Measurements from ENCODE around the gene ZNF365.

ZNF365 gene

DNA sequence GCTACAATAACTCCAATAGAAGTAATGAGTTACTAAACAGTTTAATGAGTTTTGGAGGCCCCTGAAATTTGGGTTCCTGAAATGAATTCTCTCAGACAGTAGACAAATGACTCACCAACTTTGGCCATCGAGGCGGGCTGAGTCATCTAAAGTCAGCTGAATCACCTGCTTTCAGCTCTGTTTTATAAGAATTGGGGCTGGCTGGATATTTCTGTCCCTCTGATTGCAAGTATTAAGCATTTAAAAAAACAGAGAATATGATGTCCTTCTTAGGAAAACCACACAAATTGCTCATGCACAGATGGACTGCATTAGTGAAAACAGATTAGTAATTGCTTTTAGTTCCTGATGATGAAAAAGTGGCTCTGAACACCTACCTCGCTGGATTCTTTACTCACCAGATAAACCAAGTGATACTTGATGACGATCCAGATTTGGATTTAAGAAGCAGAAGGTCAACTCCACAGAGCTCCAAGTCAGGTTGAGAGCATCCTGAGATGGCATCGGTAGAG is 59.1 kb downstream of the ZNF365 start:
- TF ChIP-seq, protein P1, sequence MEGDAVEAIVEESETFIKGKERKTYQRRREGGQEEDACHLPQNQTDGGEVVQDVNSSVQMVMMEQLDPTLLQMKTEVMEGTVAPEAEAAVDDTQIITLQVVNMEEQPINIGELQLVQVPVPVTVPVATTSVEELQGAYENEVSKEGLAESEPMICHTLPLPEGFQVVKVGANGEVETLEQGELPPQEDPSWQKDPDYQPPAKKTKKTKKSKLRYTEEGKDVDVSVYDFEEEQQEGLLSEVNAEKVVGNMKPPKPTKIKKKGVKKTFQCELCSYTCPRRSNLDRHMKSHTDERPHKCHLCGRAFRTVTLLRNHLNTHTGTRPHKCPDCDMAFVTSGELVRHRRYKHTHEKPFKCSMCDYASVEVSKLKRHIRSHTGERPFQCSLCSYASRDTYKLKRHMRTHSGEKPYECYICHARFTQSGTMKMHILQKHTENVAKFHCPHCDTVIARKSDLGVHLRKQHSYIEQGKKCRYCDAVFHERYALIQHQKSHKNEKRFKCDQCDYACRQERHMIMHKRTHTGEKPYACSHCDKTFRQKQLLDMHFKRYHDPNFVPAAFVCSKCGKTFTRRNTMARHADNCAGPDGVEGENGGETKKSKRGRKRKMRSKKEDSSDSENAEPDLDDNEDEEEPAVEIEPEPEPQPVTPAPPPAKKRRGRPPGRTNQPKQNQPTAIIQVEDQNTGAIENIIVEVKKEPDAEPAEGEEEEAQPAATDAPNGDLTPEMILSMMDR (IDR thresholded peaks at IDR 0.05) = no peak
- no peaks in the 10 kb centered on the region for H3K36me3 ChIP-seq (ENCODE audit: control insufficient read depth, insufficient read depth, low read length)
- no peak overlapping the region for H3K9ac ChIP-seq
- H3K4me2 ChIP-seq (ENCODE audit: low read length) = no peak overlapping the region
- no peak overlapping the region for H3K4me3 ChIP-seq (ENCODE audit: low read depth, low read length)
- no peaks in the 10 kb centered on the region for H3K4me1 ChIP-seq
- H3K9me3 ChIP-seq (ENCODE audit: control insufficient read depth, low read length) = no peaks in the 10 kb centered on the region
- no peak overlapping the region for H3K27ac ChIP-seq
- H3K27me3 ChIP-seq (ENCODE audit: control insufficient read depth, insufficient read depth, low read length) = no peaks in the 10 kb centered on the region
- H3K79me2 ChIP-seq = no peaks in the 10 kb centered on the region
- H2AFZ ChIP-seq = no peak overlapping the region

- H3K4me2 ChIP-seq (ENCODE audit: low read length) = no peak overlapping the region
- H3K9ac ChIP-seq = no peak overlapping the region
- no peak overlapping the region for H3K27ac ChIP-seq
- H3K9me3 ChIP-seq (ENCODE audit: control insufficient read depth, low read length) = no peaks in the 10 kb centered on the region
- no peaks in the 10 kb centered on the region for H3K36me3 ChIP-seq (ENCODE audit: control insufficient read depth, insufficient read depth, low read length)
- H3K27me3 ChIP-seq (ENCODE audit: control insufficient read depth, insufficient read depth, low read length) = no peaks in the 10 kb centered on the region
- no peaks in the 10 kb centered on the region for H3K4me1 ChIP-seq
- H2AFZ ChIP-seq = no peak overlapping the region
- no peaks in the 10 kb centered on the region for H3K79me2 ChIP-seq
- H3K4me3 ChIP-seq (ENCODE audit: low read depth, low read length) = no peak overlapping the region
- TF ChIP-seq, protein P1 (IDR thresholded peaks at IDR 0.05) = no peak
Measured at GRCh38 chr10:62433901-62434300, 59.7 kb downstream of the ZNF365 start.

- Histone ChIP-seq H3K4me2 (ENCODE audit: low read length) (no peak overlapping the region), H3K4me1 (no peaks in the 10 kb centered on the region), H3K36me3 (ENCODE audit: control insufficient read depth, insufficient read depth, low read length) (no peaks in the 10 kb centered on the region), H3K27me3 (ENCODE audit: control insufficient read depth, insufficient read depth, low read length) (no peaks in the 10 kb centered on the region), H3K27ac (no peak overlapping the region), H3K4me3 (ENCODE audit: low read depth, low read length) (no peak overlapping the region), H2AFZ (no peak overlapping the region), H3K79me2 (no peaks in the 10 kb centered on the region), H3K9me3 (ENCODE audit: control insufficient read depth, low read length) (no peaks in the 10 kb centered on the region), H3K9ac (no peak overlapping the region)
- TF ChIP-seq, protein P1 (IDR thresholded peaks at IDR 0.05) = peak; percentile 80
Measured at GRCh38 chr10:62437696-62438095, 63.5 kb downstream of the ZNF365 start.

- H3K9ac ChIP-seq = no peak overlapping the region
- no peak overlapping the region for H2AFZ ChIP-seq
- no peaks in the 10 kb centered on the region for H3K36me3 ChIP-seq (ENCODE audit: control insufficient read depth, insufficient read depth, low read length)
- TF ChIP-seq, protein P1 (IDR thresholded peaks at IDR 0.05) = no peak
- no peaks in the 10 kb centered on the region for H3K9me3 ChIP-seq (ENCODE audit: control insufficient read depth, low read length)
- no peaks in the 10 kb centered on the region for H3K79me2 ChIP-seq
- no peak overlapping the region for H3K4me2 ChIP-seq (ENCODE audit: low read length)
- no peak overlapping the region for H3K4me3 ChIP-seq (ENCODE audit: low read depth, low read length)
- no peaks in the 10 kb centered on the region for H3K4me1 ChIP-seq
- H3K27ac ChIP-seq = no peak overlapping the region
- no peaks in the 10 kb centered on the region for H3K27me3 ChIP-seq (ENCODE audit: control insufficient read depth, insufficient read depth, low read length)
Measured at GRCh38 chr10:62442006-62442405, 67.8 kb downstream of the ZNF365 start.

GRCh38 chr10:62442894-62443669 is 68.9 kb downstream of the ZNF365 start:
- H3K36me3 ChIP-seq (ENCODE audit: control insufficient read depth, insufficient read depth, low read length) = no peaks in the 10 kb centered on the region
- H3K4me2 ChIP-seq (ENCODE audit: low read length) = no peak overlapping the region
- no peaks in the 10 kb centered on the region for H3K79me2 ChIP-seq
- H2AFZ ChIP-seq = no peak overlapping the region
- H3K9me3 ChIP-seq (ENCODE audit: control insufficient read depth, low read length) = no peaks in the 10 kb centered on the region
- no peak overlapping the region for H3K27ac ChIP-seq
- H3K27me3 ChIP-seq (ENCODE audit: control insufficient read depth, insufficient read depth, low read length) = no peaks in the 10 kb centered on the region
- H3K4me3 ChIP-seq (ENCODE audit: low read depth, low read length) = no peak overlapping the region
- no peaks in the 10 kb centered on the region for H3K4me1 ChIP-seq
- TF ChIP-seq, protein P1 (IDR thresholded peaks at IDR 0.05) = no peak
- no peak overlapping the region for H3K9ac ChIP-seq
